GM12872 (cell line): ENCODE measurements around the gene WDFY4.

Experiments used
- CTCF ChIP-seq: IDR thresholded peaks from 3 replicates; pipeline ENCODE4 v1.5.1; 2011; ENCODE audit warnings: low read depth, mild to moderate bottlenecking, low read length, moderate library complexity; ENCODE audit not compliant: insufficient read depth

WDFY4 gene

DNA sequence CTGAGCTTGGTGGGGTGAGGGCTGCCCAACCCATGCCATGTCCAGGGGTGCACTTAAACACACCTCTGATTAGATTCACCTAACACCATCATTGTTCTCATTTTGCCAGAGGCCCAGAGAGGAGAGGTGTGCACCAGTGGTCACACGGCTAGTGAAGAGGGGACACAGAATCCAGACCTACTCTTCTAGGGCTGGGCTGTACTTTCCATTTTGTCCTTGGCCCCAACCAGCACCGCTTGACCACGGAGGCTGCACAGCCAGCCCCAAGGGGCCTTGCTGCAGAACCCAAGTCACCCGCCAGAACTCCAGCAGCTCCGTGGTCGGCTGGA is 246 bp upstream of the WDFY4 start:
- no peak for TF ChIP-seq CTCF

DNA sequence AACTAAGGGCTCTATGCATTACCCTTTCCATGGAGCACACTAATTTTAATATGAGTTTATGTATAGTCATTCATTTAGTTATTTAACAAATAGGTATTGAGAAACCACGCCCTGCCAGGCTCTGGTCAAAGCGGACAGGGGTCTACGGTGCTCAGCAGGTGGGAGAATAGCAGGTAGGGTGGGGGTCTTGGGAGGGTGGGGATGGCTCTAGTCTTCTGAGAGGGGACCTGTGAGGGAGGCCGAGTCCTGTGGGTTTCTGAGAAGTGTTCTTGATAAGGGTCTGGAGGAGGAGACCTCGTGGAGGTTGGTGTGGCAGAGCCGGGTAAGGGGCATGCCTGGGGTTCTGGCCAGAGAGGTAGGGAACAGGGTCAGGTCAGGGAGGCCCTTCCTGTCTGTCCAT is 1.1 kb downstream of the WDFY4 start:
- TF ChIP-seq CTCF: no peak

GRCh38 chr10:48690791-48691660 is 6.4 kb downstream of the WDFY4 start:
- no peak for TF ChIP-seq CTCF

GRCh38 chr10:48691812-48692528 is 7.3 kb downstream of the WDFY4 start:
- TF ChIP-seq CTCF: no peak

DNA sequence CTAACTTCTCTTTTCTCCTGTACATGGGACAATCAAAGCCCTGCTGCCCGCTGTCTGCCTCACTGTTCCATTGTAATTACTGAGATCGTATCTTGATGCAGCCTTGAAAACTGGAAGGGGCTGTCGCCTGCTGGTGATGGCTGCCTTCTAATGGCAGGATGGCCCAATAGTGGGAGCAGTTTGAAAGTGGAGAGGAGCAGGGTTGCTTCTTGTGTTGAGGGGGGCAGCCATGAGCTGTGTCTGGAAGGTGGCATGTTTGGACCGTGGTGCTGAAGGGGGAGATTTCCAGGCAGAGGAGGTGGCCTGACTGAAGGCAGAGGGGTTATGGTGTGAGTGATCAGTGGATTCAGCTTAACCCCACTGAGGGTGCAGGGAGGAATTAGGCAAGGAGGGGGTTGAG is 8.1 kb downstream of the WDFY4 start:
- no peak for TF ChIP-seq CTCF

- no peak for TF ChIP-seq CTCF
Observed at GRCh38 chr10:48693206-48693605, 8.5 kb downstream of the WDFY4 start.

- no peak for TF ChIP-seq CTCF
Observed at GRCh38 chr10:48694371-48695030, 9.8 kb downstream of the WDFY4 start.
